ENCODE measurements around the gene COL23A1.

DNA sequence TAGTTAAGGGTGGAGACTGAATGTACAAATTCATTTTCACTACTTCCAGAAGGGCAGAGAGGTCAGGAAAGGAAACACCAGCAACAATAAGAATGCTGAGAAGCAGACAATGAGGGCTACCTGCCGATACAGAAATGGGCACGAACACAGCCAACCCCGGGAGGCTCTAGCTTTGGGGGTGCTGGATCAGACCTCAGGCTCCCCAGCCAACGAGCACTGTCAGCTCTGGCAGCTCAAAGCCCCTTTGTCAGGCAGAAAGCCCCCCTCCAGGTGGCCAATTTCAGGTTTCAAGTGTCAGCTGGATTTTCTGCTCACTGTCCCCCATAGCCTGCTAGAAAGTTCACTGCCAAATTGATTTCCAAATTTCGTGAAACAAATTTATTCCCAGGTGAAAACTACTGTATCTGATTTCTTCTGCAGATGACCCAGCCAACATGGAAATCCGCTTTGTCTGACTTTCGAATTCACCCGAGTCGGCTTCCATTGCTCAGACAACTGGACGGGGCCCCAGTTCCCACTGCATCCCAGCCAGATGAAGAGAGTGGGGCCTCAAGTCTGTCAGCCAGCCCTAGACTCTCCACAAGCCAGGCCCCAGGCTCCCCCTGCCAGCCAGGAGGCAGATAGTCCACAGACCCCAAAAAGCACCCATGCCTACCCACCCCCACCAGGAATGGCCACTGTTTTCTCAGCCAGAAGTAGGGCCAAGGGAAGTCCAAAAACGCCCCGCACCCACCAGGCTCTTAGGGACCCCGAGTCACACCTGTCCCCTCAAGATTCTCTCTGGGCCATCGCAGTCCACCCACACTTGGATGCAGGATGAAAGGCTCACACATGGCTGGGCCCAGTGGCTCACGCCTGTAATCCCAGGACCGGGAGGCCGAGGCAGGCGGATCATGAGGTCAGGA, 261.1 kb downstream of the COL23A1 start:
- TF ChIP-seq, protein P1, sequence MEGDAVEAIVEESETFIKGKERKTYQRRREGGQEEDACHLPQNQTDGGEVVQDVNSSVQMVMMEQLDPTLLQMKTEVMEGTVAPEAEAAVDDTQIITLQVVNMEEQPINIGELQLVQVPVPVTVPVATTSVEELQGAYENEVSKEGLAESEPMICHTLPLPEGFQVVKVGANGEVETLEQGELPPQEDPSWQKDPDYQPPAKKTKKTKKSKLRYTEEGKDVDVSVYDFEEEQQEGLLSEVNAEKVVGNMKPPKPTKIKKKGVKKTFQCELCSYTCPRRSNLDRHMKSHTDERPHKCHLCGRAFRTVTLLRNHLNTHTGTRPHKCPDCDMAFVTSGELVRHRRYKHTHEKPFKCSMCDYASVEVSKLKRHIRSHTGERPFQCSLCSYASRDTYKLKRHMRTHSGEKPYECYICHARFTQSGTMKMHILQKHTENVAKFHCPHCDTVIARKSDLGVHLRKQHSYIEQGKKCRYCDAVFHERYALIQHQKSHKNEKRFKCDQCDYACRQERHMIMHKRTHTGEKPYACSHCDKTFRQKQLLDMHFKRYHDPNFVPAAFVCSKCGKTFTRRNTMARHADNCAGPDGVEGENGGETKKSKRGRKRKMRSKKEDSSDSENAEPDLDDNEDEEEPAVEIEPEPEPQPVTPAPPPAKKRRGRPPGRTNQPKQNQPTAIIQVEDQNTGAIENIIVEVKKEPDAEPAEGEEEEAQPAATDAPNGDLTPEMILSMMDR (IDR thresholded peaks at IDR 0.05; ENCODE audit: low read length) = no peak
- TF ChIP-seq EZH2phosphoT487 (IDR thresholded peaks at IDR 0.05; ENCODE audit: low read length) (no peak), EZH2 (optimal IDR thresholded peaks at IDR 0.05; ENCODE audit: low read depth, low read length) (no peak)

Measured in MM.1S (cell line).